Tongue (tissue), 2 donors: ENCODE data around the gene AATK. TPM values are rescaled to one million over a fixed set of nuclear protein-coding genes. Genes with fewer than 3 reads are reported as not detected.

Experiments used
- DNase-seq: peaks from one replicate; pipeline ENCODE4 v3.0.0-alpha.2; 2015
- total RNA-seq: library from RNA; depleted of rRNA; stranded (reverse); fragments of >200 nt; gene quantifications from one replicate; pipeline ENCODE4 v1.2.3, GENCODE V29; 2014

Gene AATK
- 11.1 TPM for total RNA-seq

DNA sequence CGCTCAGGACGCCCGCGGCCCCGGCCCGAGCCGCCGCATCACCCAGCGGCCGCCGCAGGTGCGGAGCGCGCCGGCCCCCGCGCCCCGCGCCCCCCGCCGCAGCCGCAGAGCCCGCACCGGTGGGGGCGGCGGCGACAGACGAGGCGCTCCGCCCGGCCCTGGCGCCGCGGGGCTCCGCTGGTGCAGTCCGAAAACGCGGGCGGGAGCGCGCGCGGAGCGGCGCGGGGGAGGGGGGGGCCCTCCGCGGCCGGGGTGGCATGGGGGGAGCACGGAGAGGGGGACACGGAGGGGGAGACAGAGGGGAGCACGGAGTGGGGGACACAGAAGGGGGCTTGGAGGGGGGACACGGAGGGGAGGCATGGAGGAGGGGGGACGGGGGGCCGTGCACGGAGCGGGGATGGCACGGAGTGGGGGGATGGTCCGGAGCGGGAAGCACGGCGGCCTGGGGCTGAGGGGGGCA is at the start of gene AATK:
TSS of gene AATK (minus strand) at position 189 of the 460 bp plus-strand sequence. CDS start 229 bp downstream, outside the sequence.
- no peak for DNase-seq

DNA sequence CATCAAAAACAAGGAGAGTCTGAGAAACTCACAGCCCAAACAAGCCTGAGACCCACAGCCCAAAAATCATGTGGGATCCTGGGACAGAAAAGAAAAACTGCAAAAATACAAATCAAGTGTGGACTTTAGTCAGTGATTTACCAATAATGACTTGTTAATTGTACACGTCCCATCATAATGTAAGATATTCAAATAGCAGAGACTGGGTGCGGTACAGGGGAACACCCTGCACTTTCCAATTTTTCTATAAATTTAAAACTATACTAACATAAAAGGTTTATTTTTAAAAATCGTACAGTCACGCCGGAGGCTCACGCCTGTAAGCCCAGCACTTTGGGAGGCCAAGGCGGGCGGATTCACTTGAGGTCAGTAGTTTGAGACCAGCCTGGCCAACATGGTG is 48.0 kb upstream of the AATK start:
- no peak for DNase-seq

DNA sequence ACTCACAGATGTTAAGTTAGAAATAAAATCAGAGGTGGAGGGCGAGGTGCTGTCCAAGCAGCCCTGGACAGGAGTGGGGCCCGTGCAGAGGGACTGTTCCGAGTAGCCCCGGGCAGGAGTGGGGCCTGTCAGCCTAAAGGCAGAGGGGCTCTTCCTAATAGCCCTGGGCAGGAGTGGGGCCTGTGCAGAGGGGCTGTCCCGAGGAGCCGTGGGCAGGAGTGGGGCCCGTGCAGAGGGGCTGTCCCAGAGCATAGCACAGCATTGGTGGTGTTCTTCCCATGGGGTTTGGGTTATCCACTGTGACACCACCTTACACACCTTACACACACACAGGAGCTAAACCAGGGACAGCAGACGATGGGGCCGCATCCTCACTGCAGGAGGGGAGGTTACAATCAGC is 46.3 kb upstream of the AATK start:
- DNase-seq, result no peak

GRCh38 chr17:81210868-81211267 is 44.8 kb upstream of the AATK start:
- no peak for DNase-seq

DNA sequence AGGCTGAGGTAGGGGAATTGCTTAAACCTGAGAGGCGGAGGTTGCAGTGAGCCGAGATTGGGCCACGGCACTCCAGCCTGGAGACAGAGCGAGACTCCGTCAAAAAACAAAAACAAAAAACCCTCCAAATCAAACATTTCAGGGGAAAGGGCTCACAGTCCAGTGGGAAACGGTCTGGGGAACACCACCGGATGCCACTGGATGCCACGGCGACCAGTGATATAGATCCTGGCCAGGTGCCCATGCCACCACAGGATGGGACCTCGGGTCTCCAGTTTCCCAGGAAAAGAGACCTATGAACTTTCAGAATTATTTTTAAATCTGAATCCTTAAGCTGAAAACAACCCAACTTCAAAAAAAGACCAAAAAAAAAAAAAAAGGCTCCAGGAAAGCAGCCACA is 44.4 kb upstream of the AATK start:
- DNase-seq, result no peak

DNA sequence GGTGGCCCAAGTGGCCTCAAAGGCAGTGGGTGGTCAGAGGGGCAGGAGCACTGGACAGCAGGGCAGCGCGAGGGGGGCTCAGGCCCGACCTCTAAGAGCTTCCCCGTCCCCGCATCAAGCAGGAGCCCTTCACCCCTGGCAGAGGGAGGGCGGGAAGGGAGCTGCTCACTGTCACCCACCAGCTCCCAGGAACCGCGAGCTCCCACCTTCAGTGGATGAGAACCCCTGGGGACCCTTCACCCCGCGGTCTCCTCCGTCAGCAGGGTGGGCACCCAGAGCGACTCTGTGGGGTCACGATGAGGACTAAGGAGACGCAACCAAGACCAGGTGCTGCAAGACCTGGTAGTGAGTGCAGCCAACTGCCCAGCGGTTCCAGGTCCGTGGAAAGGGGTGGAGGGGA is 43.1 kb upstream of the AATK start:
- DNase-seq, result no peak

GRCh38 chr17:81208651-81209050 is 42.6 kb upstream of the AATK start:
- no peak for DNase-seq

- DNase-seq, result peak; percentile 70
Observed at GRCh38 chr17:81207610-81208581, 41.9 kb upstream of the AATK start.

DNA sequence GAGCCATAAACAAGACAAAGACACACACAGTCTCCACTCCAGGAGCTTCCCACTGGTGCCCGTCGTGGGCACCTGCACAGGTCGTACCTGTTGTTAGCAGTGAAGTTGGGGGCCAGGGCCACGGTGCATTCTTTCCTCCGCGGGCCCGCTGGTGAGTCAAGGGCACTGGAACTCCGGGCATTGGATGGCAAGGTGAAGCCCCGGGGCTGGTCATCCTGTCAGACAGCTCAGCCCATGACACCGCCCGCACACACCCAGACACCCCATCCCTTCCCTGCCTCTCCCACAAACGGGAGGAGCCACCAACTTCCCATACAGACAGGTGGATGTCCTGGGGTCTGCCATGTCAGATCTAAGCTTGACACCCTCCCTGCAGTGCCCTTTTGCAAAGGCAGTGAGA is 40.6 kb upstream of the AATK start:
- DNase-seq, result no peak

DNA sequence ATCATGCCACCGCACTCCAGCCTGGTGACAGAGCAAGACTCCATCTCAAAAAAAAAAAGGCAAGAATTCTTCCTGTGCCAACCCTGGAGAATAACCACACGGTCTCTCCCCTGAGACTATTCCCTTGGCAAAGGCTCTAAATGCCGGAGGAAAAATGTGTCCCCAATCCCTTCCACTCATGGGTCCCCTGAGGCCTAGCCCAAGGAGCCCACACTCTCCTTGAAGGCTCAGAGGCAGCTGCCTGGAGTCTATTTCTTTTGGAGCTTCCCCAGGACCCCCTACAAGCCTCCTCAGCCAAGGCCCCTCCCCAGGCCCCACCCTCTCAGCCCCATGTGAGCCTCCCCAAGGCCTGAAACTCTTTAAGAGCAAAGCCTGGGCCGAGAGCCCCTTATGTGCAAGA is 40.1 kb upstream of the AATK start:
- DNase-seq, result no peak

- no peak for DNase-seq
Observed at GRCh38 chr17:81204578-81204977, 38.6 kb upstream of the AATK start.

GRCh38 chr17:81203136-81203535 is 37.1 kb upstream of the AATK start:
- DNase-seq, result no peak

- DNase-seq, result no peak
Observed at GRCh38 chr17:81202318-81202717, 36.3 kb upstream of the AATK start.

GRCh38 chr17:81200695-81201580 is 34.9 kb upstream of the AATK start:
- peak; percentile 78 for DNase-seq

GRCh38 chr17:81200201-81200600 is 34.2 kb upstream of the AATK start:
- DNase-seq, result no peak

- DNase-seq, result no peak
Observed at GRCh38 chr17:81199482-81199830, 33.4 kb upstream of the AATK start.

DNA sequence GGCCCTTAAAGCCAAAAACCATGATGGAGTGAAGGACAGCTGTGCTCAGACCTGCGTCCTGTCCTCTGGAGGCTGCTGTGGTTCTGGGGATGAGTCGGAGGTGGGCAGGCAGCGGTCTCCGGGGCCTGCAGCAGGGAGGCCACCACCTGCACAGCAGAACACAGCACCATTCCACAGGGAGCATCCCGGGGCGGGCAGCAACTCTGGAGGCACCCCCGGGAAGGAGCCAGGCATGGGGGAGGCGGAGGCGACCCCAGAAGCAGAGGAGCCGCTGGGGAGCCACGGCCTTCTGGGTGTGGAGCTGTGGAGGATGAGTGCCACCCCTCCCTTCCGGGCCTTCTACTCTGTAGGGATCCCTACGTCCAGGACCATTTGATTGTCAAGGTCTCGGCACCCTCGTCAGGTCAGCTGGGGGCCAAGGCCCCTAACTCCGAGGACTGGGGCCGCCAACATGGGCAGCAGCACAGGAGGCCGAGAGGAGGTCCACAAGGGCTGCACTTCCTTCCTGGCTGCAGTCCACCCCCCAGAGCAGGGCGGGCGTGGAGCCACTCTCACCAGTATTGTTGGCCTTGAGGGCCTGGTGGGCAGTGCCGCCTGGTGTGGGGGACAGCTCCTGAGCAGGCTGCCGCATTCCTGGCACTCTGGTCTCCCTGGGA is 32.9 kb upstream of the AATK start:
- no peak for DNase-seq

DNA sequence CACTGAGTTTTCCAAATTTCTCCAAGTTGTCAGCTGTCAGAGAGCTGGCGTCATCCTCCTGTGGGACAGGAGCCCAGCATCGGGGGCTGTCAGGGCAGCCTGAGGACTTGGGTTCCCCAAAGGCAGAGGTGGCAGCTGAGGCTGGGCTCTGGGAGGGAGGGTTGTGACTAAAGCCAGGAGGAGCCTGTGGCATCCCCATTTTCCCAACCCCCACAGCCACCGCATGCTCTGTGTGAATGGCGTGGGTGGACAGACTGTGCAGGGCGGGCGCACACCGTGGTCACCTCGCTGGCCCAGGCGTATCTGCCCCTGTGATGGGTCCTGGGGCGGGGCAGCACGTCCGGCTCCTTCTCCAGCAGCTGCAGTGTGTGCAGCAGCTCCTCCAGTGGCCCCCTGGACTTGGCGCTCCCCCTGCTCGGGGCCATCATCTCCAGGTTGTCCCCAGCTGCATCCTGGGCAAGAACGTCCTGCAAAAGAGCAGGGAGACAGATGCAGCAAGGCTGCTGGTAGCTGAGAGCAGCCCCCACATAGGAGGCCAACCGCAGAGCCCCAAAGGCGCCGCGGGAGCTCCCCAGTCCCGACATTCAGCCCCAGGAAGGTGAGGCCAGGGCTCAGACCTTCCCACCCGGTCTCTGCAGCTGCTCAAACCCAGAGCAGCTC is 31.9 kb upstream of the AATK start:
- DNase-seq, result no peak

GRCh38 chr17:81197409-81197795 is 31.4 kb upstream of the AATK start:
- no peak for DNase-seq

DNA sequence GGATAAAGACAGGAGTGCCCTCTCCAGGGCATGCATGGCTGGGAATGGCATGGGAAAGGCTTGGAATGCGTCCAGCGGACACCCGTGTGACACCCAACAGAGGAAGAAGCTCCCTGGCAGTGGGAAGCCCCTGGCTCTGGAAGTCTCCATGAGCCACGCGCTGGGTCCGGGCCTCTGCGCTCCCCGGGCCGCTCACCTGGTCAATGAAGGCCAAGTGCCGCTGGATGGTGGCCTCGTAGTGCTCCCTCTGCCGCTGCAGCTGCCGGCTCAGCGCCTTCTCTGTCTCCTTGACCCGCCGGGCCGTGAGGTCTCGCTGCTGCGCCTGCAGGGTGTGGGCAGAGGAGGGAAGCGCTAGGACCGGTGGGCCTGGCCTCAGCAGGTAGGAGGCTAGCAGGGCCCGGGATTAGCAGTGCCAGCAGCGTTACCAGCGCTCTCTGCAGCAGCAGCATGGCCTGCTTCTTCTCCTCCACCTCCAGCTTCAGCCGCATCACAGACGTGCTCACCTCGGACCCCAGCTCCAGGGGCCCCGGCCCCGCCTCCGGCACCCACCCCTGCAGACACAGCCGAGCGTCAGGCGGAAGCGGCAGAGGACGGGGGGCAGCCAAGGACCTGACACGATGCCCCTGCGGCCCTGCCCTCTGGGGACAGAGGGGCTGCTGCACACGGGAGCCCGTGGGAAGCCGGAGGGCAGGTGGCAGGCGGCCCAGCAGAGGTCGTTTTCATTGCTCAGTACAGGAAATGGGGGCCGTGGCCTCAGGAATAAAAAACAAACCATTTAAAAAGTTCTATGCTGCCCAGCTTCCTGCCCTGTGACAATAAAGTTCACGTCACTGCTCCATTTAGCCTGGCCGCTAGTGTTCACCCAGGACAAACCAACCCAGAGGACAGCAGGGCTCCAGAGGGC is 30.7 kb upstream of the AATK start:
- DNase-seq, result no peak

DNA sequence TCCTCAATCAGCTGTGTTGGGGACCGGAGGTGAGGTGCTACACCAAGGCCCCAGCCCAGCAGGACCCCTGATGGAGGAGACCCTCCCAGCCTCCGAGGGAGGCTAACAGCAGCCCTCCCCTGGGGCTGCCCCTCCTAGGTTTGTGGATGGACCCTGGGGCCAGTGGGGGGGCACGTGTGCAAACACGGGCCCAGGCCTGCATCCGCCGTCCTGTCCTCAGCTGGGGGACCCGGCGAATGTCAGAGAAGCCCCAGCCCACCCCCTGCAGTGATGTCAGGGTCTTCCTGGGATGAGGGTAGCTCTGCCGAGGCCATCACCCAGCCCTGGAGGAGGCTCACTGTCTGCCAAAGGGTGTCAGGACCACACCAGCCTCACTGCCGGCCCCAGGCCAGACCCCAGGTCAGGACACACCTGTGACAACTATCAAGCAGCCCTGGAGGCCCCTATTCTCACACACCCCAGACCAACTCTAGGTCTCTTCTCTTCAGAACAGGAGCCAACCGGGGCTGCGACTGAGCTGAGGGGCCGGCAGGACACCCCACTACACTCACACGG is 30.0 kb upstream of the AATK start:
- no peak for DNase-seq
